IPS-11a (cell line): Measurements from ENCODE around the gene TNRC6B.

Source experiments
- H3K4me3 ChIP-seq: one replicate; pipeline ENCODE4 v1.5.1; 2013; ENCODE audit warnings: low read depth, low read length, control low read depth

The TNRC6B gene

GRCh38 chr22:40239345-40239683, 61.6 kb downstream of the TNRC6B start:
- no peak overlapping the region for H3K4me3 ChIP-seq

GRCh38 chr22:40240160-40240559, 62.4 kb downstream of the TNRC6B start:
- H3K4me3 ChIP-seq, result no peak overlapping the region

- no peak overlapping the region for H3K4me3 ChIP-seq
Measured at GRCh38 chr22:40240686-40241085, 63.0 kb downstream of the TNRC6B start.

GRCh38 chr22:40241200-40241763, 63.6 kb downstream of the TNRC6B start:
- no peak overlapping the region for H3K4me3 ChIP-seq

GRCh38 chr22:40243891-40244290, 66.2 kb downstream of the TNRC6B start:
- no peak overlapping the region for H3K4me3 ChIP-seq

GRCh38 chr22:40244586-40244985, 66.9 kb downstream of the TNRC6B start:
- no peak overlapping the region for H3K4me3 ChIP-seq

- no peak overlapping the region for H3K4me3 ChIP-seq
Measured at GRCh38 chr22:40247976-40248375, 70.3 kb downstream of the TNRC6B start.

- H3K4me3 ChIP-seq, result no peak overlapping the region
Measured at GRCh38 chr22:40249286-40249685, 71.6 kb downstream of the TNRC6B start.

- no peak overlapping the region for H3K4me3 ChIP-seq
Measured at GRCh38 chr22:40250608-40251007, 72.9 kb downstream of the TNRC6B start.

- H3K4me3 ChIP-seq, result no peak overlapping the region
Measured at GRCh38 chr22:40251106-40251505, 73.4 kb downstream of the TNRC6B start.

- H3K4me3 ChIP-seq, result no peak overlapping the region
Measured at GRCh38 chr22:40252146-40252545, 74.4 kb downstream of the TNRC6B start.

GRCh38 chr22:40256516-40256915, 78.8 kb downstream of the TNRC6B start:
- no peak overlapping the region for H3K4me3 ChIP-seq

GRCh38 chr22:40258017-40258416, 80.3 kb downstream of the TNRC6B start:
- no peak overlapping the region for H3K4me3 ChIP-seq

- no peak overlapping the region for H3K4me3 ChIP-seq
Measured at GRCh38 chr22:40258501-40258915, 80.8 kb downstream of the TNRC6B start.

GRCh38 chr22:40261783-40262182, 84.1 kb downstream of the TNRC6B start:
- H3K4me3 ChIP-seq, result no peak overlapping the region

- no peak overlapping the region for H3K4me3 ChIP-seq
Measured at GRCh38 chr22:40263191-40263590, 85.5 kb downstream of the TNRC6B start.

GRCh38 chr22:40265783-40266182, 88.1 kb downstream of the TNRC6B start:
- no peak overlapping the region for H3K4me3 ChIP-seq

GRCh38 chr22:40270031-40270430, 92.3 kb downstream of the TNRC6B start:
- H3K4me3 ChIP-seq, result no peak overlapping the region

GRCh38 chr22:40270748-40271373, 93.1 kb downstream of the TNRC6B start:
- H3K4me3 ChIP-seq, result no peak overlapping the region

GRCh38 chr22:40271440-40271839, 93.7 kb downstream of the TNRC6B start:
- H3K4me3 ChIP-seq, result no peak overlapping the region

- no peak overlapping the region for H3K4me3 ChIP-seq
Measured at GRCh38 chr22:40273319-40273718, 95.6 kb downstream of the TNRC6B start.

GRCh38 chr22:40276996-40277823, 99.5 kb downstream of the TNRC6B start:
- H3K4me3 ChIP-seq, result no peak overlapping the region
